ENCODE measurements around the gene PSME3.

GRCh38 chr17:42853004-42853403 lies 19.8 kb downstream of the PSME3 start:
- TF ChIP-seq POLR2A (IDR thresholded peaks at IDR 0.05; ENCODE audit: low read length) (no peak), GATA1 (IDR thresholded peaks at IDR 0.05; ENCODE audit: low read depth, low read length) (no peak)
